GM21360 (cell line): ENCODE results near the gene PIM2.
"Not testable (repeated sequence)": the region's sequence is repeated elsewhere in the genome, so short reads cannot be mapped to it uniquely, and the experiment has no call there.

Experiments used
- ATAC-seq: cut with Tn5 transposase; IDR thresholded peaks from one replicate; pipeline ENCODE4 v1.9.1; 2021; ENCODE audit warnings: mild to moderate bottlenecking, moderate library complexity; ENCODE audit not compliant: unreplicated experiment

The PIM2 gene

GRCh38 chrX:48908600-48908999 is 10.2 kb downstream of the PIM2 start:
- ATAC-seq = no peak

- ATAC-seq = no peak
Measured at GRCh38 chrX:48905090-48905790, 13.6 kb downstream of the PIM2 start.

GRCh38 chrX:48904626-48905025 is 14.2 kb downstream of the PIM2 start:
- ATAC-seq = no peak

GRCh38 chrX:48904180-48904579 is 14.6 kb downstream of the PIM2 start:
- no peak for ATAC-seq

- no peak for ATAC-seq
Measured at GRCh38 chrX:48903290-48903689, 15.5 kb downstream of the PIM2 start.

- ATAC-seq = no peak
Measured at GRCh38 chrX:48902776-48903175, 16.0 kb downstream of the PIM2 start.

GRCh38 chrX:48902135-48902534 is 16.7 kb downstream of the PIM2 start:
- no peak for ATAC-seq

GRCh38 chrX:48901069-48901468 is 17.8 kb downstream of the PIM2 start:
- no peak for ATAC-seq

GRCh38 chrX:48899078-48899410 is 19.8 kb downstream of the PIM2 start:
- no peak for ATAC-seq

GRCh38 chrX:48897625-48898306 is 21.1 kb downstream of the PIM2 start, which contains the start of the genes PQBP1 and TIMM17B:
PQBP1 (plus strand) TSS chrX:48897930; CDS start chrX:48898510, 580 bp downstream.
TIMM17B (minus strand) TSS chrX:48897768; CDS start chrX:48897749, 19 bp downstream.
- peak; percentile 80 for ATAC-seq

- ATAC-seq = peak; percentile 19
Measured at GRCh38 chrX:48897157-48897624, 21.6 kb downstream of the PIM2 start.

GRCh38 chrX:48896611-48897011 is 22.2 kb downstream of the PIM2 start:
- ATAC-seq = no peak

- ATAC-seq = no peak
Measured at GRCh38 chrX:48894891-48895290, 23.9 kb downstream of the PIM2 start.

- ATAC-seq = no peak
Measured at GRCh38 chrX:48893556-48894348, 25.1 kb downstream of the PIM2 start.

- ATAC-seq = no peak
Measured at GRCh38 chrX:48892896-48893295, 25.9 kb downstream of the PIM2 start.

GRCh38 chrX:48891402-48892288 is 27.2 kb downstream of the PIM2 start:
- peak; percentile 74 for ATAC-seq

- peak; percentile 26 for ATAC-seq
Measured at GRCh38 chrX:48890934-48891401, 27.9 kb downstream of the PIM2 start.

- no peak for ATAC-seq
Measured at GRCh38 chrX:48890296-48890925, 28.4 kb downstream of the PIM2 start.

GRCh38 chrX:48886586-48886985 is 32.2 kb downstream of the PIM2 start:
- ATAC-seq = not testable (repeated sequence)

GRCh38 chrX:48883729-48884128 is 35.1 kb downstream of the PIM2 start:
- no peak for ATAC-seq
